Transverse colon (tissue), 4 donors: ENCODE data around the gene GALM.

Experiments
- POLR2AphosphoS5 ChIP-seq, 3 donors: sonication (generic); formaldehyde crosslinking; IDR thresholded peaks; one replicate each; pipeline ENCODE4 v1.6.1; 2016; ENCODE audit warnings: antibody characterized with exemption in 3 of 3
- TF ChIP-seq, protein P1 (sequence below), 5 experiments: fragments of 200-600 bp in 3 of 5; fragments of 450-650 bp in 2 of 5; sonication (generic) in 3 of 5; IDR thresholded peaks; 1 replicate in 2 of 5; 2 replicates in 3 of 5; pipeline ENCODE4 v1.5.1; 2016 to 2017; ENCODE audit warnings: antibody characterized with exemption in 5 of 5, inconsistent platforms in 3 of 5, mild to moderate bottlenecking in 2 of 5, moderate library complexity in 1 of 5

DNA sequence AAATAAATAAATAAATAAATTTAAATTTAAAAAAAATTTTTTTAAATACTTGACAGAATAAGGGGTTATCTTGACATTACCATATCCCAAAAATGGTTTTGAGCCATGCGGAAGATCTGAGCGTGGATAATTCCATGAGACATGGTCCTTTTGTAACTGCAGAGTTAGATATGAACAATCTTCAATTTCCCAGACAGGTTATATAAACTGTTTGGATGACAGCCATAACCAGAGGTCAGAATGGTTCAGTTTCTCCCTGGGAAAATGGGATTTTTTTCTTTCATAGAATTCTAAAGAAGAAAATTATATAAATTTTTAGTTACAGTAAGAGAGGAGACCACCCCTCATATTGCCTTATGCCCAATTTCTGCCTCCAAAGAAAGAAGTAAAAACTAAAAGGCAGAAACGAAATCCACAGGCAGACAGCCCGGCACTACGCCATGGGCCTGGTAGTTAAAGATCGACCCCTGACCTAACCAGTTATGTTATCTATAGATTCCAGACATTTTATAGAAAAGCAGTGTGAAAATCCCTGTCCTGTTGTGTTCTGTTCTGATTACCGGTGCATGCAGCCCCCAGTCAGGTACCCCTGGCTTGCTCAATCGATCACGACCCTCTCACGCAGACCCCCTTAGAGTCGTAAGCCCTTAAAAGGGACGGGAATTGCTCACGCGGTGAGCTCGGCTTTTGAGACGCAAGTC, 3.0 kb downstream of the GALM start:
- TF ChIP-seq, protein P1, sequence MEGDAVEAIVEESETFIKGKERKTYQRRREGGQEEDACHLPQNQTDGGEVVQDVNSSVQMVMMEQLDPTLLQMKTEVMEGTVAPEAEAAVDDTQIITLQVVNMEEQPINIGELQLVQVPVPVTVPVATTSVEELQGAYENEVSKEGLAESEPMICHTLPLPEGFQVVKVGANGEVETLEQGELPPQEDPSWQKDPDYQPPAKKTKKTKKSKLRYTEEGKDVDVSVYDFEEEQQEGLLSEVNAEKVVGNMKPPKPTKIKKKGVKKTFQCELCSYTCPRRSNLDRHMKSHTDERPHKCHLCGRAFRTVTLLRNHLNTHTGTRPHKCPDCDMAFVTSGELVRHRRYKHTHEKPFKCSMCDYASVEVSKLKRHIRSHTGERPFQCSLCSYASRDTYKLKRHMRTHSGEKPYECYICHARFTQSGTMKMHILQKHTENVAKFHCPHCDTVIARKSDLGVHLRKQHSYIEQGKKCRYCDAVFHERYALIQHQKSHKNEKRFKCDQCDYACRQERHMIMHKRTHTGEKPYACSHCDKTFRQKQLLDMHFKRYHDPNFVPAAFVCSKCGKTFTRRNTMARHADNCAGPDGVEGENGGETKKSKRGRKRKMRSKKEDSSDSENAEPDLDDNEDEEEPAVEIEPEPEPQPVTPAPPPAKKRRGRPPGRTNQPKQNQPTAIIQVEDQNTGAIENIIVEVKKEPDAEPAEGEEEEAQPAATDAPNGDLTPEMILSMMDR (IDR thresholded peaks at IDR 0.05) = no peak
- no peak for TF ChIP-seq POLR2AphosphoS5 (IDR thresholded peaks at IDR 0.05)
